ENCODE data around the gene LAPTM5.

DNA sequence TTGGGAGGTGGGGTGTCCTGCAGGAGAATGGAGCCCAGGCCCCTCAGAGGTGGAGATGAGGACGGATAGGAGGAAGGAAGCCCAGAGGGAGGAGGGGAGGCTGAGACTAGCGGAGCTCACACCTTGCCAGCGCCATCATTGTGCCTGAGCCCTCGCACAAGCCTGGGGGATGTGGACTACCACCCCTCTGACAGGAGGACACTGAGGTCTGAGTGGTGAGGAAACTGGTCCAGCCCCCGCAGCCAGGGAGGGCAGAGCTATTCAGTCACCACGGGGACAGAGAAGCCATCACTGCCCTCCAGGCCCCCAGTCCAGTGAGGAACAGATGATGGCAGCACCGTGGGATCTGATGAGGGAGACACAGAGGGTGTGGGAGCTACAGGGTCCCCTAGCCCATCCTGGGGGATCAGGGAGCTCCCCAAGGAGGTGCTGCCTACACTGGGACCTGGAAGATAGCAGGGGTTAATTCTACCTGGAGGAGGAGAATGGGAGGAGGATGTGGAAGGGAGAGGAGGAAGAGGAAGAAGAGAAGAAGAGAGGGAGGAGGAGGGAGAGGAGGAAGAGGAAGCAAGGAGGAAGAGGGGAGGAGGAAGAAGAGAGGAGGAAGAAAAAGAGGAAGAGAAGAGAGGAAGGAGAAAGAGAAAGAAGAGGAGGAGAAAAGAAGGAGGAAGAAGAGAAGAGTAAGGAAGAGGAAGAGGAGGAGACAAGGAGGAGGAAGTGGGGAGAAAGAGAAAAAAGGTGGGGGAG is 65.2 kb downstream of the LAPTM5 start:
- no peak for TF ChIP-seq POLR2A (IDR thresholded peaks at IDR 0.05)
- TF ChIP-seq, protein P1, sequence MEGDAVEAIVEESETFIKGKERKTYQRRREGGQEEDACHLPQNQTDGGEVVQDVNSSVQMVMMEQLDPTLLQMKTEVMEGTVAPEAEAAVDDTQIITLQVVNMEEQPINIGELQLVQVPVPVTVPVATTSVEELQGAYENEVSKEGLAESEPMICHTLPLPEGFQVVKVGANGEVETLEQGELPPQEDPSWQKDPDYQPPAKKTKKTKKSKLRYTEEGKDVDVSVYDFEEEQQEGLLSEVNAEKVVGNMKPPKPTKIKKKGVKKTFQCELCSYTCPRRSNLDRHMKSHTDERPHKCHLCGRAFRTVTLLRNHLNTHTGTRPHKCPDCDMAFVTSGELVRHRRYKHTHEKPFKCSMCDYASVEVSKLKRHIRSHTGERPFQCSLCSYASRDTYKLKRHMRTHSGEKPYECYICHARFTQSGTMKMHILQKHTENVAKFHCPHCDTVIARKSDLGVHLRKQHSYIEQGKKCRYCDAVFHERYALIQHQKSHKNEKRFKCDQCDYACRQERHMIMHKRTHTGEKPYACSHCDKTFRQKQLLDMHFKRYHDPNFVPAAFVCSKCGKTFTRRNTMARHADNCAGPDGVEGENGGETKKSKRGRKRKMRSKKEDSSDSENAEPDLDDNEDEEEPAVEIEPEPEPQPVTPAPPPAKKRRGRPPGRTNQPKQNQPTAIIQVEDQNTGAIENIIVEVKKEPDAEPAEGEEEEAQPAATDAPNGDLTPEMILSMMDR (IDR thresholded peaks at IDR 0.05) = no peak
